Activated B cell treated with CpG ODN at 0.5 μM for 24 hours (primary cell): ENCODE results near the gene TENM4. TPM values are rescaled to one million over a fixed set of nuclear protein-coding genes. Genes with fewer than 3 reads are reported as not detected.

Experiments
- ATAC-seq: fragments of 200-7000 bp; cut with Tn5 transposase; one replicate; pipeline ENCODE4 v1.10.0; 2021; ENCODE audit warnings: low read depth, mild to moderate bottlenecking, moderate library complexity
- CTCF ChIA-PET: fragments of 350-600 bp; sonication (Branson Sonifier 250); formaldehyde crosslinking; loops from one replicate; lab custom pipeline; 2021; ENCODE audit warnings: antibody characterized with exemption; lab: Charles Lee
- POLR2A ChIA-PET: fragments of 350-600 bp; sonication (Branson Sonifier 250); formaldehyde crosslinking; loops from one replicate; lab custom pipeline; 2021; ENCODE audit warnings: antibody characterized with exemption; lab: Charles Lee
- DNase-seq: peaks from one replicate; pipeline ENCODE4 v3.0.0; 2022
- H3K27ac Mint-ChIP-seq: one replicate; pipeline ENCODE4 v1.8.0; 2020; ENCODE audit warnings: mixed read lengths
- H3K27me3 Mint-ChIP-seq: one replicate; pipeline ENCODE4 v1.8.0; 2021; ENCODE audit warnings: mixed read lengths
- H3K36me3 Mint-ChIP-seq: one replicate; pipeline ENCODE4 v1.8.0; 2021; ENCODE audit warnings: low read depth, mixed read lengths
- H3K4me1 Mint-ChIP-seq: one replicate; pipeline ENCODE4 v1.8.0; 2021; ENCODE audit warnings: mixed read lengths
- H3K4me3 Mint-ChIP-seq: one replicate; pipeline ENCODE4 v1.8.0; 2020; ENCODE audit warnings: mild to moderate bottlenecking, mixed read lengths
- H3K9me3 Mint-ChIP-seq: one replicate; pipeline ENCODE4 v1.8.0; 2020; ENCODE audit warnings: mixed read lengths
- intact Hi-C: fragments of 100-400 bp; cut with micrococcal nuclease; formaldehyde crosslinking; loops from one replicate; pipeline ENCODE4 v1.15.1; 2024
- total RNA-seq: library from RNA; stranded (reverse); gene quantifications from 2 replicates; pipeline ENCODE4 v1.2.3, GENCODE V29; 2022
- TF ChIP-seq, protein P1 (sequence below): fragments of 200-600 bp; IDR thresholded peaks from one replicate; pipeline ENCODE4 v1.8.0; 2022; ENCODE audit warnings: antibody characterized with exemption, mild to moderate bottlenecking

TENM4 gene
- total RNA-seq, 1 donor from 2014 or later = 2.4 TPM

DNA sequence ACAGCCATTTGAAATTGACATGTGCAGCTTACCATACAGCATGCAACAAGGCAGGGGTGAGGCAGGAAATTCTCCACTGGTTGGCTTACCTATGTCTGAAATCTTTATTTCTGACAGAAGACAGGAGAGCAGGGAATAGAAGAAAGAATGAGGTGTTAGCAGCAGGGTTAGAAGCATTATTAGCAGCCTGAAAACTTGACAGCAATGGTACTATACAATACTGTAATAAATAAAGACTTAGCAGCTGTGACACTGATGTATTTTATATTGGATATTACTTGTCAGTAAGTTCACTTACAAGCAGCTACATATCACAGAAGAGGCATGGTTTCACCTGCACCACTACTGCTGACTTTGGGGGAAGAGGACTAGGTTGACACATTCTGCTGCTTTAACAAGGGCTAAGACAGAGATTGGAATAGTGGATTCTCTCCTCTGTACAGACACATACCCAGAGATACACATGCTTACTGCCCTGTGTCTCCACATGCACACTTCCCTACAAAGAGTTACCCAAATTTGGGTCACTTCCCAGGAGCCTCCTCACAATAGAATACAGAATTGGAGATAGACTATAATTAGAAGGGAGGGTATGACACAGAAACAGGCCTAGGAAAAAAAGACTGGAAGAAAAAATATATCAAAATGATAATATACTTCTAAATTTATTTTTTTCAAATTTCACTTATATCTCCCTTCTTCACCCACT, 720.4 kb downstream of the TENM4 start:
- TF ChIP-seq, protein P1, sequence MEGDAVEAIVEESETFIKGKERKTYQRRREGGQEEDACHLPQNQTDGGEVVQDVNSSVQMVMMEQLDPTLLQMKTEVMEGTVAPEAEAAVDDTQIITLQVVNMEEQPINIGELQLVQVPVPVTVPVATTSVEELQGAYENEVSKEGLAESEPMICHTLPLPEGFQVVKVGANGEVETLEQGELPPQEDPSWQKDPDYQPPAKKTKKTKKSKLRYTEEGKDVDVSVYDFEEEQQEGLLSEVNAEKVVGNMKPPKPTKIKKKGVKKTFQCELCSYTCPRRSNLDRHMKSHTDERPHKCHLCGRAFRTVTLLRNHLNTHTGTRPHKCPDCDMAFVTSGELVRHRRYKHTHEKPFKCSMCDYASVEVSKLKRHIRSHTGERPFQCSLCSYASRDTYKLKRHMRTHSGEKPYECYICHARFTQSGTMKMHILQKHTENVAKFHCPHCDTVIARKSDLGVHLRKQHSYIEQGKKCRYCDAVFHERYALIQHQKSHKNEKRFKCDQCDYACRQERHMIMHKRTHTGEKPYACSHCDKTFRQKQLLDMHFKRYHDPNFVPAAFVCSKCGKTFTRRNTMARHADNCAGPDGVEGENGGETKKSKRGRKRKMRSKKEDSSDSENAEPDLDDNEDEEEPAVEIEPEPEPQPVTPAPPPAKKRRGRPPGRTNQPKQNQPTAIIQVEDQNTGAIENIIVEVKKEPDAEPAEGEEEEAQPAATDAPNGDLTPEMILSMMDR = no peak
- peaks cover 4% of the 10 kb centered on the region for H3K27me3 Mint-ChIP-seq

DNA sequence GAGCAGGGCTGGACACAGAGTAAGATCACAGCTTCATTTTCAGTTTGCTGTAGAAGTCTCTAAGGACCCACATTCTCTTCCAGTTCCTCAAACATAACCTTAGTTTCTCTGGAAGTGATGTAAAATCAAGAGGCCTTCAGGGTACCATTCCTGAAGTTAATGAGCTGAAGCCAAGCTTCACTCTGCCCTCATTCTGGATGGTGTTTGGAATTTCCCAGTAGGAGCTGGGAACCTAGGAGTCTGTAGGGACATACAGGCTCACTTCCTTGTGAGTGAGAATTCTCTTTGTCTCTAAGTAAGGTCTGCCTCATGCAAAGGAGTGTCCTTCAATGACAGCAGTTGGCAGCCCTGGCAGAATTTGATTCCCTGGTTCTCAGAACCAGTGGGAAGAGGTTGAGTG, 723.8 kb downstream of the TENM4 start:
- ChIA-PET CTCF (interaction anchor here (0.7 to 0.9 kb wide), 2 partner anchors 10 to 72 kb away, joined by 3 read pairs; no protein-coding TSS in a partner anchor), POLR2A (no interaction called here)
- Mint-ChIP-seq H3K4me1 (no peaks in the 10 kb centered on the region), H3K9me3 (no peaks in the 10 kb centered on the region), H3K36me3 (no peaks in the 10 kb centered on the region), H3K27me3 (peaks cover 4% of the 10 kb centered on the region), H3K4me3 (no peak overlapping the region), H3K27ac (no peak overlapping the region)
- TF ChIP-seq, protein P1 = no peak
- ATAC-seq (no peak), DNase-seq (no peak)
- intact Hi-C loops = no loop called here

More for the DNA sequence above, 720.4 kb downstream of the TENM4 start:
- Mint-ChIP-seq H3K4me3 (no peak overlapping the region), H3K36me3 (no peaks in the 10 kb centered on the region), H3K27ac (no peak overlapping the region), H3K9me3 (no peaks in the 10 kb centered on the region), H3K4me1 (no peaks in the 10 kb centered on the region)
- CTCF ChIA-PET = no interaction called here
- DNase-seq (no peak), ATAC-seq (no peak)
- intact Hi-C loops = no loop called here
- POLR2A ChIA-PET = no interaction called here

DNA sequence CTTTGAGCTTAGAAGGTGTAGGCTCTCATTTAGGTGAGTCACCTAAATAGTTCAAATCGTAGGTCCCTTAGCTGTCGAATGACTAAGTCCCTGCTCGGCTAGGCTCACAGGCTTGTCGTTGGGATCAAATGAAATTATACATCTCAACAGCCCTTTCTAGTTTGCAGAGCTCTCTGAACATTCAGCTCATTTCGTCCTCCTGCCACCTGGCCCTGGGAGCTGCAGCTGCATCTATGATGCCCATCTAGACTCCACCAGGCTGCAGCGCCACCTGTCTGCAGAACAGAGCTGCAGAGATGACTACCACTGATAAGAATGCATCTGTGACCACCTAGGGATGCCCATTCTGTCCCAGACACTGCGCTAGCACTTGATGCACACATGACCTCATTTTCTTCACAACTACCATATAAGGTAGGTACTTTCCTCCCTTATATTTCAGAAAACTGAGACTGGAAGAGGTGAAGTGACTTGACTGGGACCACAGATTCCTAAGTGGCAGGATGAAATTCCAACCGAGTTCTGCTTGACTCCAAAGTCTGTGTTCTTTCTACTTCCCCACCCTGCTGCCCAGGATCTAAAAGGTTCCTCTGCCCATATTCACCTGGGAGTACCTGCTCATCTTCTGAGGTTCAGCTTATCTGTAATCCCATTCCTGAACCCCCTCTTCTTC, 725.1 kb downstream of the TENM4 start:
- Mint-ChIP-seq H3K4me1 (no peaks in the 10 kb centered on the region), H3K36me3 (no peaks in the 10 kb centered on the region), H3K27me3 (peaks cover 4% of the 10 kb centered on the region), H3K4me3 (no peak overlapping the region), H3K27ac (no peak overlapping the region), H3K9me3 (no peaks in the 10 kb centered on the region)
- no peak for ATAC-seq
- POLR2A ChIA-PET = no interaction called here
- intact Hi-C loops = loop anchor here (1.0 kb wide), 1 partner anchor 70 kb away; no protein-coding TSS in a partner anchor
- CTCF ChIA-PET = interaction anchor here (1.4 to 1.8 kb wide), 2 partner anchors 9 to 70 kb away, joined by 7 to 20 read pairs; no protein-coding TSS in a partner anchor
- TF ChIP-seq, protein P1 = no peak
- no peak for DNase-seq

DNA sequence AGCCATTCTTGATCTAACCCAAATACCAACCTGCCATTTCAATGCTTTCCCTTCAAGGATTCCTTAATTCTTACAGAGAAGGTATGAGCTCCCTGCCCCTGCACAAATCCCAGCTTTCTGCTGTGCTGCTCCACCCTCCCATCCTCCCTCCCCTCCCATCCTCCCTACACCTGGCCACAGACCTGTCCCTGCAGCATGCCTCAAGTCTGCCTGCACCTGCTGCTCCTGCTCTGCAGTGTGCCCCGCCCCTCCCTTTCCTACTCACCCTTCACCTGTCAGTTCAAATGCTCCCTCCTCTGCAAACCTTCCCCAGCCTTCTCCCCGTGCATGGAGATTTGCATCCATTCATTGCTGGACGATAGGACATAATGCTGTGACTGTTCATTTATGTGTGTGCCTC, 726.3 kb downstream of the TENM4 start:
- intact Hi-C loops = no loop called here
- Mint-ChIP-seq H3K27ac (no peak overlapping the region), H3K4me1 (no peaks in the 10 kb centered on the region), H3K27me3 (peaks cover 4% of the 10 kb centered on the region), H3K9me3 (no peaks in the 10 kb centered on the region), H3K4me3 (no peak overlapping the region), H3K36me3 (no peaks in the 10 kb centered on the region)
- ChIA-PET CTCF (interaction anchor here (1.8 kb wide), 1 partner anchor 69 kb away, joined by 20 read pairs; no protein-coding TSS in a partner anchor), POLR2A (no interaction called here)
- no peak for DNase-seq
- no peak for ATAC-seq
- TF ChIP-seq, protein P1 = no peak

DNA sequence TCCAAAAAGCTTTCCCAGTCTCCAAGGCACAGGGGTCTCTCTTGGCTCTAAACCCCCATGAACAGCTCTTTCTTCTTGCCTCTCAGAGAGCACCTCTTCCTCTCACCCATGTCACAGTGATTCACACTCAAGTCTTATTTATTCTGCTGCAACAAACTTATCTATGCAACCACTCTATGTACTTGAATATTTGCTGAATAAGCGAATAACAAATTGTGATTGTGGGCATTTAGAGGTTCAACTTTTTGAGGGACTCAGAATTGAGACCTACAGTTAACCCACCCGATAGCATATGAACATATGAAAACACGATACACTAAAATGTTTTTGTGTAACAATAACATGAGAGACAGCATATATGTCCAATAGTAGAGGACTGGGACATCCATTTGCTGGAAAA, 729.1 kb downstream of the TENM4 start:
- DNase-seq (no peak), ATAC-seq (no peak)
- H3K27me3 Mint-ChIP-seq = no peaks in the 10 kb centered on the region
- no peaks in the 10 kb centered on the region for H3K36me3 Mint-ChIP-seq
- TF ChIP-seq, protein P1 = no peak
- H3K4me1 Mint-ChIP-seq = no peaks in the 10 kb centered on the region
- H3K27ac Mint-ChIP-seq = no peak overlapping the region
- POLR2A ChIA-PET = no interaction called here
- no peak overlapping the region for H3K4me3 Mint-ChIP-seq
- intact Hi-C loops = no loop called here
- H3K9me3 Mint-ChIP-seq = no peaks in the 10 kb centered on the region
- CTCF ChIA-PET = no interaction called here
